Measurements from ENCODE around the gene BCORL1. TPM values are rescaled to one million over a fixed set of nuclear protein-coding genes. Genes with fewer than 3 reads are reported as not detected.

BCORL1 gene
- total RNA-seq, 4 donors from 2014 or later = 4.3 to 10.0 (median 7.9) TPM

GRCh38 chrX:129934952-129935351, 47.5 kb upstream of the BCORL1 start:
- intact Hi-C loops (cut with DNase I; ENCODE audit: low total_unique reads) = no loop called here
- 64 to 98% methylated on average over 5 of the region's 5 CpGs for WGBS, 2 donors

GRCh38 chrX:129938081-129938480, 44.4 kb upstream of the BCORL1 start:
- H3K4me3 ChIP-seq (ENCODE audit: low read depth, poor library complexity, severe bottlenecking) = no peak overlapping the region
- intact Hi-C loops (cut with DNase I; ENCODE audit: low total_unique reads) = no loop called here
- DNase-seq (ENCODE audit: low spot score in 2 of 2) = no peak
- 67 to 72% methylated on average over 4 of the region's 4 CpGs for WGBS, 2 donors
- TF ChIP-seq CTCF (IDR thresholded peaks at IDR 0.05) (no peak), POLR2A (IDR thresholded peaks at IDR 0.05) (no peak)

More at GRCh38 chrX:129934952-129935351, 47.5 kb upstream of the BCORL1 start:
- no peak for TF ChIP-seq POLR2A (IDR thresholded peaks at IDR 0.05)
- no peak for TF ChIP-seq CTCF (IDR thresholded peaks at IDR 0.05)
- no peak overlapping the region for H3K4me3 ChIP-seq (ENCODE audit: low read depth, poor library complexity, severe bottlenecking)
- DNase-seq (ENCODE audit: low spot score in 2 of 2) = no peak

GRCh38 chrX:129939986-129940385, 42.4 kb upstream of the BCORL1 start:
- no peak for DNase-seq (ENCODE audit: low spot score in 2 of 2)
- H3K4me3 ChIP-seq (ENCODE audit: low read depth, poor library complexity, severe bottlenecking) = no peak overlapping the region
- intact Hi-C loops (cut with DNase I; ENCODE audit: low total_unique reads) = no loop called here
- TF ChIP-seq CTCF (IDR thresholded peaks at IDR 0.05) = no peak
- no peak for TF ChIP-seq POLR2A (IDR thresholded peaks at IDR 0.05)
- 30 to 52% methylated on average over 8 of the region's 8 CpGs for WGBS, 2 donors

- TF ChIP-seq CTCF (IDR thresholded peaks at IDR 0.05) = no peak
- intact Hi-C loops (cut with DNase I; ENCODE audit: low total_unique reads) = no loop called here
- WGBS, 2 donors = 74 to 94% methylated on average over 2 of the region's 2 CpGs
- no peak for DNase-seq (ENCODE audit: low spot score in 2 of 2)
- no peak overlapping the region for H3K4me3 ChIP-seq (ENCODE audit: low read depth, poor library complexity, severe bottlenecking)
These were observed 41.7 kb upstream of the BCORL1 start for GRCh38 chrX:129940721-129941120.

GRCh38 chrX:129945131-129945530, 37.3 kb upstream of the BCORL1 start:
- no peak for TF ChIP-seq POLR2A (IDR thresholded peaks at IDR 0.05)
- no peak for TF ChIP-seq CTCF (IDR thresholded peaks at IDR 0.05)
- 83 to 87% methylated on average over 1 of the region's 1 CpG for WGBS, 2 donors
- no peak for DNase-seq (ENCODE audit: low spot score in 2 of 2)
- intact Hi-C loops (cut with DNase I; ENCODE audit: low total_unique reads) = no loop called here
- no peak overlapping the region for H3K4me3 ChIP-seq (ENCODE audit: low read depth, poor library complexity, severe bottlenecking)

- intact Hi-C loops (cut with DNase I; ENCODE audit: low total_unique reads) = no loop called here
- 51% methylated on average over 18 of the region's 18 CpGs; no CpG with 5 or more reads in 1 of the 2 donors for whole genome bisulfite sequencing, 2 donors
These were observed 29.1 kb upstream of the BCORL1 start for GRCh38 chrX:129953334-129953648.

More at GRCh38 chrX:129953334-129953648, 29.1 kb upstream of the BCORL1 start:
- no peak for DNase-seq (ENCODE audit: low spot score in 2 of 2)
- TF ChIP-seq CTCF (IDR thresholded peaks at IDR 0.05) (no peak), POLR2A (IDR thresholded peaks at IDR 0.05) (no peak)
- no peak overlapping the region for H3K4me3 ChIP-seq (ENCODE audit: low read depth, poor library complexity, severe bottlenecking)
